HepG2 (cell line): Measurements from ENCODE around the gene SEC61A1. TPM values are rescaled to one million over a fixed set of nuclear protein-coding genes. Genes with fewer than 3 reads are reported as not detected.

Source experiments
- ATAC-seq: fragments of 200-7000 bp; cut with Tn5 transposase; 3 replicates; pipeline ENCODE4 v1.9.1; 2020; ENCODE audit warnings: mild to moderate bottlenecking, moderate library complexity
- BruUV-seq: library from RNA; stranded (reverse); fragments of 400-500 nt; replicated peaks from 2 replicates; lab custom pipeline; 2021; lab: Mats Ljungman, UMichigan
- CTCF ChIA-PET: fragments of 300-600 bp; formaldehyde crosslinking; extraction: SDS; loops from one replicate; lab custom pipeline; 2021; ENCODE audit warnings: low total read pairs, inconsistent platforms, low intra/inter-chr PET ratio; lab: Yijun Ruan, JAX
- POLR2A ChIA-PET: fragments of 350-600 bp; sonication (Branson Sonifier 250); formaldehyde crosslinking; loops from one replicate; lab custom pipeline; 2020; ENCODE audit warnings: antibody characterized with exemption, inconsistent platforms; lab: Yijun Ruan, JAX
- DNase-seq: peaks from one replicate; pipeline ENCODE4 v3.0.0-alpha.2; 2015; ENCODE audit warnings: low spot score
- FAIRE-seq: peaks from 3 replicates; lab custom pipeline; 2011; peaks lifted over from hg19 to GRCh38; lab: Jason Lieb, UNC
- H2AFZ ChIP-seq: one replicate; pipeline ENCODE4 v1.6.1; 2011; ENCODE audit warnings: low read length, inconsistent platforms
- H3K27ac ChIP-seq: fragments of 300-600 bp; 3 replicates; pipeline ENCODE4 v1.8.0; 2011; ENCODE audit warnings: mixed run types, mild to moderate bottlenecking, mixed read lengths, low read length, inconsistent platforms; ENCODE audit not compliant: insufficient read depth; ENCODE audit errors: extremely low read length
- H3K27me3 ChIP-seq, 2 experiments: fragments of 200-600 bp in 1 of 2; 2 replicates in 1 of 2; 3 replicates in 1 of 2; pipeline versions ENCODE4 v1.6.0 to v1.8.0; 2011; ENCODE audit warnings: low read length in 2 of 2, mild to moderate bottlenecking in 2 of 2, moderate library complexity in 2 of 2, inconsistent platforms in 1 of 2; ENCODE audit not compliant: insufficient read depth in 2 of 2, control insufficient read depth in 1 of 2
- H3K36me3 ChIP-seq, 2 experiments: fragments of 200-600 bp in 1 of 2; replicated peaks in 1 of 2; 2 replicates in 1 of 2; 3 replicates in 1 of 2; pipeline versions ENCODE4 v1.5.1 to v1.8.0; 2011; ENCODE audit warnings: low read length in 2 of 2, inconsistent platforms in 1 of 2; ENCODE audit not compliant: insufficient read depth in 2 of 2, control insufficient read depth in 1 of 2
- H3K4me1 ChIP-seq: 2 replicates; pipeline ENCODE4 v1.5.1; 2012; ENCODE audit warnings: low read length, inconsistent platforms; ENCODE audit not compliant: insufficient read depth
- H3K4me2 ChIP-seq: 2 replicates; pipeline ENCODE4 v1.6.0; 2011; ENCODE audit warnings: low read depth, low read length, inconsistent platforms
- H3K4me3 ChIP-seq, 3 experiments: fragments of 200-600 bp in 1 of 3; sonication (generic), shearing (Covaris generic) in 1 of 3; replicated peaks in 1 of 3; 2 replicates each; pipeline ENCODE4 v1.5.1; 2011 to 2016; ENCODE audit warnings: low read length in 3 of 3, inconsistent platforms in 2 of 3, low read depth in 2 of 3, mild to moderate bottlenecking in 2 of 3, control low read depth in 1 of 3, mixed read lengths in 1 of 3; ENCODE audit not compliant: insufficient read depth in 1 of 3
- H3K79me2 ChIP-seq: one replicate; pipeline ENCODE4 v1.6.1; 2011; ENCODE audit warnings: low read length, inconsistent platforms; ENCODE audit not compliant: insufficient read depth
- H3K9ac ChIP-seq: 2 replicates; pipeline ENCODE4 v1.6.0; 2011; ENCODE audit warnings: mild to moderate bottlenecking, low read depth, low read length, inconsistent platforms; ENCODE audit not compliant: insufficient read depth
- H3K9me3 ChIP-seq: 2 replicates; pipeline ENCODE4 v1.5.1; 2012; ENCODE audit warnings: mild to moderate bottlenecking, low read length
- H4K20me1 ChIP-seq: 2 replicates; pipeline ENCODE4 v1.6.0; 2011; ENCODE audit warnings: inconsistent platforms, mild to moderate bottlenecking, low read length, moderate library complexity; ENCODE audit not compliant: insufficient read depth
- ARNT ChIP-seq: fragments of 450-650 bp; IDR thresholded peaks from 2 replicates; pipeline ENCODE4 v1.6.1; 2017
- CHD2 ChIP-seq: IDR thresholded peaks from 2 replicates; pipeline ENCODE4 v1.6.1; 2011; ENCODE audit warnings: low read depth, low read length, improper control_type of control experiment
- DMAP1 ChIP-seq: IDR thresholded peaks from 2 replicates; pipeline ENCODE4 v1.6.1; 2016
- DZIP1 ChIP-seq: sonication (generic); formaldehyde crosslinking; IDR thresholded peaks from 2 replicates; pipeline ENCODE4 v1.5.0; 2020; ENCODE audit warnings: mild to moderate bottlenecking, missing genetic modification reagents
- ERF ChIP-seq: IDR thresholded peaks from 2 replicates; pipeline ENCODE4 v1.6.1; 2018; ENCODE audit warnings: missing biosample characterization, missing genetic modification reagents
- GPN1 ChIP-seq: sonication (generic); formaldehyde crosslinking; IDR thresholded peaks from 2 replicates; pipeline ENCODE4 v1.5.1; 2020; ENCODE audit warnings: missing genetic modification reagents, borderline replicate concordance
- NFKBIZ ChIP-seq: IDR thresholded peaks from 2 replicates; pipeline ENCODE4 v1.6.1; 2018; ENCODE audit warnings: missing genetic modification reagents, missing compliant biosample characterization
- SIX4 ChIP-seq: sonication (generic); formaldehyde crosslinking; IDR thresholded peaks from 2 replicates; pipeline ENCODE4 v1.4.0; 2020; ENCODE audit warnings: missing genetic modification reagents
- ZNF333 ChIP-seq: sonication (generic); formaldehyde crosslinking; IDR thresholded peaks from 2 replicates; pipeline ENCODE4 v1.4.0; 2020; ENCODE audit warnings: mild to moderate bottlenecking, missing genetic modification reagents, borderline replicate concordance
- ZNF569 ChIP-seq: sonication (generic); formaldehyde crosslinking; IDR thresholded peaks from 2 replicates; pipeline ENCODE4 v1.5.0; 2020; ENCODE audit warnings: mild to moderate bottlenecking, missing genetic modification reagents, moderate library complexity, borderline replicate concordance
- ZNF770 ChIP-seq: sonication (generic); formaldehyde crosslinking; IDR thresholded peaks from 2 replicates; pipeline ENCODE4 v1.5.0; 2020; ENCODE audit warnings: mild to moderate bottlenecking, missing genetic modification reagents
- in situ Hi-C: cut with HindIII; loops from 2 replicates; pipeline ENCODE4 v1.10.0; 2017; ENCODE audit warnings: low pct_unique_long_range_greater_than_20kb; ENCODE audit not compliant: extremely low pct_ligation_motif_present
- intact Hi-C: fragments of 100-400 bp; cut with micrococcal nuclease; formaldehyde crosslinking; loops from one replicate; pipeline ENCODE4 v1.10.0; 2022; ENCODE audit not compliant: unreplicated experiment
- polyA plus RNA-seq, 8 experiments: library from polyadenylated mRNA; depleted of rRNA in 3 of 8; stranded (reverse) in 7 of 8; unstranded in 1 of 8; fragments of >200 nt; fragmentation: Illumina TruSeq in 4 of 8; extraction: Trizol in 4 of 8; gene quantifications; 2 replicates each; pipeline versions ENCODE4 v1.2.1 to v1.2.3, GENCODE V29; 2011 to 2016; ENCODE audit warnings: low read depth in 4 of 8, missing spikeins in 1 of 8, mixed read lengths in 1 of 8; ENCODE audit not compliant: insufficient read depth in 1 of 8
- total RNA-seq, 5 experiments: library from RNA; depleted of rRNA; stranded (reverse); fragments of >200 nt; fragmentation: Illumina TruSeq; extraction: Trizol; gene quantifications; 2 replicates each; pipeline ENCODE4 v1.2.3, GENCODE V29; 2016; ENCODE audit warnings: low read depth in 1 of 5

The SEC61A1 gene
- total and polyA plus RNA-seq, 2 of the 13 experiments (the other 11 are each of a cell fraction or from before 2014, with no cell fraction given): 170 to 203 TPM

GRCh38 chr3:128033102-128033501 lies 19.1 kb upstream of the SEC61A1 start:
- intact Hi-C loops: no loop called here

More at GRCh38 chr3:128033102-128033501, 19.1 kb upstream of the SEC61A1 start:
- DNase-seq (no peak), ATAC-seq (no peak), FAIRE-seq (no peak)
- Histone ChIP-seq H3K9ac (no peak overlapping the region), H3K27me3 (no peaks in the 10 kb centered on the region; a peak in 1 of 5 replicates), H3K4me3 (no peak overlapping the region), H3K4me1 (peaks cover 29% of the 10 kb centered on the region), H3K9me3 (no peaks in the 10 kb centered on the region), H4K20me1 (no peaks in the 10 kb centered on the region), H3K79me2 (no peaks in the 10 kb centered on the region), H3K27ac (no peak overlapping the region), H3K4me2 (no peak overlapping the region), H2AFZ (no peak overlapping the region), H3K36me3 (no peaks in the 10 kb centered on the region)
- no TSS peak for BruUV-seq
- ChIA-PET CTCF (no interaction called here), POLR2A (no interaction called here)
- in situ Hi-C loops: no loop called here
- TF ChIP-seq ZNF569 (CRISPR knock-in tag): no peak
- no peak for TF ChIP-seq ZNF333 (CRISPR knock-in tag)
- no peak for TF ChIP-seq ZNF770 (CRISPR knock-in tag)
- no peak for TF ChIP-seq DZIP1
- no peak for TF ChIP-seq NFKBIZ
- TF ChIP-seq ERF: no peak
- no peak for TF ChIP-seq CHD2
- no peak for TF ChIP-seq ARNT
- no peak for TF ChIP-seq DMAP1 (CRISPR knock-in tag)
- TF ChIP-seq SIX4 (CRISPR knock-in tag): no peak
- no peak for TF ChIP-seq GPN1 (CRISPR knock-in tag)
